Gastroesophageal sphincter (tissue), 3 donors: ENCODE results near the gene DGAT2.

Experiments
- CTCF ChIP-seq, 4 experiments: fragments of 200-600 bp in 2 of 4; fragments of 450-650 bp in 2 of 4; sonication (generic) in 1 of 4; IDR thresholded peaks; one replicate each; pipeline ENCODE4 v1.5.1; 2017 to 2019; ENCODE audit warnings: antibody characterized with exemption in 4 of 4, mild to moderate bottlenecking in 2 of 4, moderate library complexity in 2 of 4
- POLR2A ChIP-seq, 2 donors: fragments of 450-650 bp; IDR thresholded peaks; one replicate each; pipeline ENCODE4 v1.6.1; 2017; ENCODE audit warnings: antibody characterized with exemption in 2 of 2, mild to moderate bottlenecking in 2 of 2, moderate library complexity in 1 of 2

- no peak for TF ChIP-seq CTCF (IDR thresholded peaks at IDR 0.05)
- TF ChIP-seq POLR2A (IDR thresholded peaks at IDR 0.05): no peak
Measured at GRCh38 chr11:75793966-75794365, 25.4 kb downstream of the DGAT2 start.
